ENCODE data around the gene ZBTB32. TPM values are rescaled to one million over a fixed set of nuclear protein-coding genes. Genes with fewer than 3 reads are reported as not detected.

Gene ZBTB32
- total RNA-seq, 4 donors from 2014 or later: not detected

DNA sequence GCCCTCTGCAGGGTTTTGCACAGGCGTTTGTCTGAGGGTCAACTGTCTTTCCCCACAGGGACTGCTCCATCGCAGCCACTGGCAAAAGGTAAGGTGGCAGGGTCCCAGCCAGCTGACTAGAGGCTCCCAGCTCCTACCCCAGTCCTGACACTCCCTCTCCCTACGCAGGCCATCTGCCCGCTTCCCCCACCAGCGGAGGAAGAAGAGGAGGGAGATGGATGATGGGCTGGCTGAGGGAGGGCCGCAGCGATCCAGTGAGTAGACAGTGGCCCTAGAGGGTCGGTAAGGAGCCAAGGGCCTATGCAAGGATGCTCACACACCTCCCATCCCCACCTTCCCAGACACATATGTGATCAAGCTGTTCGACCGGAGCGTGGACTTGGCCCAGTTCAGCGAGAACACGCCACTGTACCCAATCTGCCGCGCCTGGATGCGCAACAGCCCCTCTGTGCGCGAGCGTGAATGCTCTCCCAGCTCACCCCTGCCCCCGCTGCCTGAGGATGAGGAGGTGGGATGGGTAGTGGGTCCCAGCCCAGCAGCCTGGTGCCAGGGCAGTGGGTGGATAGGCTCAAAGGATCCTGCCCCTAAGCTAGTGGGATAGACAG, 48.5 kb downstream of the ZBTB32 start:
- no peaks in the 10 kb centered on the region for H3K27me3 ChIP-seq
- no peaks in the 10 kb centered on the region for H3K9me3 ChIP-seq
- no peak overlapping the region for H3K4me3 ChIP-seq
- DNase-seq: no peak
- TF ChIP-seq, protein P1, sequence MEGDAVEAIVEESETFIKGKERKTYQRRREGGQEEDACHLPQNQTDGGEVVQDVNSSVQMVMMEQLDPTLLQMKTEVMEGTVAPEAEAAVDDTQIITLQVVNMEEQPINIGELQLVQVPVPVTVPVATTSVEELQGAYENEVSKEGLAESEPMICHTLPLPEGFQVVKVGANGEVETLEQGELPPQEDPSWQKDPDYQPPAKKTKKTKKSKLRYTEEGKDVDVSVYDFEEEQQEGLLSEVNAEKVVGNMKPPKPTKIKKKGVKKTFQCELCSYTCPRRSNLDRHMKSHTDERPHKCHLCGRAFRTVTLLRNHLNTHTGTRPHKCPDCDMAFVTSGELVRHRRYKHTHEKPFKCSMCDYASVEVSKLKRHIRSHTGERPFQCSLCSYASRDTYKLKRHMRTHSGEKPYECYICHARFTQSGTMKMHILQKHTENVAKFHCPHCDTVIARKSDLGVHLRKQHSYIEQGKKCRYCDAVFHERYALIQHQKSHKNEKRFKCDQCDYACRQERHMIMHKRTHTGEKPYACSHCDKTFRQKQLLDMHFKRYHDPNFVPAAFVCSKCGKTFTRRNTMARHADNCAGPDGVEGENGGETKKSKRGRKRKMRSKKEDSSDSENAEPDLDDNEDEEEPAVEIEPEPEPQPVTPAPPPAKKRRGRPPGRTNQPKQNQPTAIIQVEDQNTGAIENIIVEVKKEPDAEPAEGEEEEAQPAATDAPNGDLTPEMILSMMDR (IDR thresholded peaks at IDR 0.05): no peak
- no peak for TF ChIP-seq POLR2A (IDR thresholded peaks at IDR 0.05)
- no peaks in the 10 kb centered on the region for H3K36me3 ChIP-seq
- intact Hi-C loops (cut with DNase I; ENCODE audit: low total_unique reads): no loop called here
- peaks cover 0 to 19% of the 10 kb centered on the region in 2 donors for H3K4me1 ChIP-seq
- H3K27ac ChIP-seq: no peak overlapping the region

- TF ChIP-seq, protein P1 (IDR thresholded peaks at IDR 0.05): no peak
- no peak for TF ChIP-seq POLR2A (IDR thresholded peaks at IDR 0.05)
- no peak for DNase-seq
- Histone ChIP-seq H3K4me1 (peaks cover 0 to 22% of the 10 kb centered on the region in 2 donors), H3K36me3 (no peaks in the 10 kb centered on the region), H3K27ac (peak overlapping the region; percentile 98 to 99), H3K27me3 (no peaks in the 10 kb centered on the region), H3K9me3 (no peaks in the 10 kb centered on the region), H3K4me3 (no peak overlapping the region)
- intact Hi-C loops (cut with DNase I; ENCODE audit: low total_unique reads): no loop called here
Measured at GRCh38 chr19:35753634-35754369, 49.4 kb downstream of the ZBTB32 start.

DNA sequence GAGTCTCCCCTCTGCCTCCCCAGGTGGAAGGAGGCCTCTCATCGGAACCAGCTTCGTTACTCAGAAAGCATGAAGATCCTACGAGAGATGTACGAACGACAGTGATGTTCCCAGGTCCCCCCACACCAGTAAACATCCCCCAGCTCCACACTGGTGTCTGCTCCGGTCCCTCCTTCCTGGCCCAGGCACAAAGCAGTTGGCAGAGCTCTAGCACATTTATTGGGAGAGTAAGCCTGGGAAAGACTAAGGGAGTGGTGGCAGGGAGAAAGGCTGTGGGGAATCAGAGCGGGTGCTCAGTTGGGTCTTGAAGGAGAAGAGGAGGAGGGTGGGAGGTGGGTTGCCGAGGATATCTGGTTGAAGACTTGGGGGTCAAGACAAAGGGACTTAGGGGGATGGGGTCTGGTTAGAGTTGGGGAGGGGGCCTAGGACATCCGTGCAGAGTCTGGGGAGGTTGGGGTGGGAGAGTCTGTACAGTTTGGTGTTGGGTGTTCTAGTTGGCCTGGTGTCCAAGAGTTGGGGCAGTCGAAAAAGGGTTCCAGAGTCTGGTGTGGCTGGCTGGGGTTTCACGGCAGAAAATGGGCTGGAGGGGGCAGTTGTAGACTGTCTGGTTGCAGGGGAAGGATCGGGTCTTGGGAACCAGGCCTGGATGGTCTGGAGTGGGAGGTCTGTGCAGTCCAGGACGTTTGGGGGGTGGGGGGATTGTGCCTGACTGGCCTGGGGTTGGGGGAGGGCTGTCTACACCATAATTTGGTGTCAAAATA, 50.2 kb downstream of the ZBTB32 start:
- intact Hi-C loops (cut with DNase I; ENCODE audit: low total_unique reads): no loop called here

GRCh38 chr19:35755131-35755549, 50.8 kb downstream of the ZBTB32 start:
- Histone ChIP-seq H3K36me3 (no peaks in the 10 kb centered on the region), H3K27me3 (no peaks in the 10 kb centered on the region), H3K27ac (peak overlapping the region; percentile 98 to 99), H3K4me3 (peak overlapping the region; percentile 94 to 96), H3K4me1 (peaks cover 0 to 20% of the 10 kb centered on the region in 2 donors), H3K9me3 (no peaks in the 10 kb centered on the region)
- TF ChIP-seq, protein P1 (IDR thresholded peaks at IDR 0.05): no peak
- TF ChIP-seq POLR2A (IDR thresholded peaks at IDR 0.05): no peak
- DNase-seq: no peak
- intact Hi-C loops (cut with DNase I; ENCODE audit: low total_unique reads): no loop called here

More for the DNA sequence above, 50.2 kb downstream of the ZBTB32 start:
- Histone ChIP-seq H3K9me3 (no peaks in the 10 kb centered on the region), H3K27me3 (no peaks in the 10 kb centered on the region), H3K4me3 (peak overlapping the region; percentile 94 to 96), H3K36me3 (no peaks in the 10 kb centered on the region), H3K27ac (peak overlapping the region; percentile 98 to 99), H3K4me1 (peaks cover 0 to 23% of the 10 kb centered on the region in 2 donors)
- TF ChIP-seq, protein P1 (IDR thresholded peaks at IDR 0.05): no peak
- no peak for TF ChIP-seq POLR2A (IDR thresholded peaks at IDR 0.05)
- DNase-seq: peak in 1 of 2 donors; percentile 52

Measured in uterus (tissue), 4 donors.